GM19043 (cell line): ENCODE results near the gene COMT.
"Not testable (repeated sequence)": the region's sequence is repeated elsewhere in the genome, so short reads cannot be mapped to it uniquely, and the experiment has no call there.

Experiments
- ATAC-seq: cut with Tn5 transposase; IDR thresholded peaks from one replicate; pipeline ENCODE4 v1.9.1; 2021; ENCODE audit warnings: low read depth; ENCODE audit not compliant: unreplicated experiment

The COMT gene

GRCh38 chr22:19906864-19907263 lies 34.7 kb upstream of the COMT start:
- ATAC-seq, result not testable (repeated sequence)

GRCh38 chr22:19907902-19908301 lies 33.7 kb upstream of the COMT start:
- ATAC-seq, result not testable (repeated sequence)

GRCh38 chr22:19909350-19910179 lies 32.0 kb upstream of the COMT start:
- no peak for ATAC-seq

- no peak for ATAC-seq
These were observed 31.3 kb upstream of the COMT start for GRCh38 chr22:19910180-19910744.

GRCh38 chr22:19911540-19912270 lies 29.9 kb upstream of the COMT start:
- ATAC-seq, result no peak

GRCh38 chr22:19912271-19912999 lies 29.1 kb upstream of the COMT start:
- ATAC-seq, result no peak

- no peak for ATAC-seq
These were observed 28.1 kb upstream of the COMT start for GRCh38 chr22:19913337-19913936.

GRCh38 chr22:19914201-19914943 lies 27.2 kb upstream of the COMT start:
- ATAC-seq, result no peak

- ATAC-seq, result no peak
These were observed 26.2 kb upstream of the COMT start for GRCh38 chr22:19915287-19915954.

- no peak for ATAC-seq
These were observed 25.6 kb upstream of the COMT start for GRCh38 chr22:19916006-19916405.

GRCh38 chr22:19916941-19917340 lies 24.6 kb upstream of the COMT start:
- no peak for ATAC-seq

- ATAC-seq, result no peak
These were observed 24.0 kb upstream of the COMT start for GRCh38 chr22:19917389-19918138.

- no peak for ATAC-seq
These were observed 23.1 kb upstream of the COMT start for GRCh38 chr22:19918332-19919106.

GRCh38 chr22:19919701-19920363 lies 21.7 kb upstream of the COMT start:
- no peak for ATAC-seq

GRCh38 chr22:19921544-19922081 lies 20.0 kb upstream of the COMT start:
- ATAC-seq, result no peak

GRCh38 chr22:19923914-19924513 lies 17.6 kb upstream of the COMT start:
- no peak for ATAC-seq

GRCh38 chr22:19926028-19926427 lies 15.5 kb upstream of the COMT start:
- ATAC-seq, result not testable (repeated sequence)
